Pancreas (tissue), 10 donors: Measurements from ENCODE around the gene THRAP3. TPM values are rescaled to one million over a fixed set of nuclear protein-coding genes. Genes with fewer than 3 reads are reported as not detected.
A peak's percentile ranks its signal among the peaks of the same experiment; 100 is the strongest.

Experiments
- ATAC-seq, 4 donors: fragments of 200-7000 bp; cut with Tn5 transposase; one replicate each; pipeline versions ENCODE4 v1.8.0 to v1.9.1; 2020; ENCODE audit warnings: mild to moderate bottlenecking in 4 of 4, moderate library complexity in 4 of 4
- DNase-seq, 6 donors: peaks; one replicate each; pipeline ENCODE4 v3.0.0-alpha.2; 2020
- FAIRE-seq: peaks from 2 replicates; lab custom pipeline; 2012; peaks lifted over from hg19 to GRCh38; lab: Jason Lieb, UNC
- H3K27ac ChIP-seq, 4 donors: fragments of 200-600 bp; sonication (generic); 1 replicate in 3 of 4; 2 replicates in 1 of 4; pipeline versions ENCODE4 v1.5.0 to v1.8.0; 2020
- H3K27me3 ChIP-seq, 4 donors: fragments of 200-600 bp; one replicate each; pipeline ENCODE4 v1.8.0; 2021
- H3K36me3 ChIP-seq, 3 donors: fragments of 200-600 bp; sonication (generic) in 1 of 3; one replicate each; pipeline versions ENCODE4 v1.5.0 to v1.8.0; 2020 to 2021
- H3K4me1 ChIP-seq, 3 donors: fragments of 200-600 bp; one replicate each; pipeline ENCODE4 v1.8.0; 2021
- H3K4me3 ChIP-seq, 4 donors: fragments of 200-600 bp; sonication (generic) in 2 of 4; one replicate each; pipeline versions ENCODE4 v1.5.0 to v1.8.0; 2020 to 2021
- H3K9me3 ChIP-seq, 4 donors: fragments of 200-600 bp; one replicate each; pipeline ENCODE4 v1.8.0; 2021
- WGBS, 2 donors: extraction: QIAGEN DNeasy Blood & Tissue Kit; methylation state at CpG; one replicate each; pipeline ENCODE4 v1.1.7; 2013; 5-methylcytosine and 5-hydroxymethylcytosine counted together
- intact Hi-C, 3 donors: fragments of 100-400 bp; cut with DNase I; formaldehyde crosslinking; loops; one replicate each; pipeline versions ENCODE4 v1.11.1 to v1.14.2; 2022
- polyA plus RNA-seq, 2 donors: library from polyadenylated mRNA; stranded (reverse); fragments of 200-250 nt; gene quantifications; one replicate each; pipeline ENCODE4 v1.2.3, GENCODE V29; 2013
- total RNA-seq, 6 donors: library from RNA; stranded (reverse); fragmentation: NEBNext Ultra II Directional in 4 of 6; extraction: Animal tissue kit (Norgen Biotek cat#: 25700) in 4 of 6; gene quantifications; one replicate each; pipeline versions ENCODE4 v1.2.1 to v1.2.4, GENCODE V29; 2021 to 2023
- TF ChIP-seq, protein P1 (sequence below), 4 donors: fragments of 200-600 bp; sonication (generic) in 3 of 4; IDR thresholded peaks; one replicate each; pipeline versions ENCODE4 v1.5.0 to v1.8.0; 2021; ENCODE audit warnings: antibody characterized with exemption in 4 of 4
- donor health status: healthy with polysubstance abuse.
- donor health status: DM: no; HTN: no; CAD: no; lungs with moderate emphysema.
- donor health status: DM: no; HTN: no; CAD: no.
- donor health status: control.
- donor health status: control.
- donor health status: Bipolar disorder and iron deficiency.
- donor health status: DM: yes; HTN: yes; CAD: no.
- donor health status: DM: no; HTN: no; CAD: no.
- donor health status: DM: no; HTN: no; CAD: no.
- donor health status: DM: yes; HTN: yes; CAD: no.

THRAP3 gene
- total and polyA plus RNA-seq, 8 donors, result 17.0 to 54.7 (median 29.9) TPM

DNA sequence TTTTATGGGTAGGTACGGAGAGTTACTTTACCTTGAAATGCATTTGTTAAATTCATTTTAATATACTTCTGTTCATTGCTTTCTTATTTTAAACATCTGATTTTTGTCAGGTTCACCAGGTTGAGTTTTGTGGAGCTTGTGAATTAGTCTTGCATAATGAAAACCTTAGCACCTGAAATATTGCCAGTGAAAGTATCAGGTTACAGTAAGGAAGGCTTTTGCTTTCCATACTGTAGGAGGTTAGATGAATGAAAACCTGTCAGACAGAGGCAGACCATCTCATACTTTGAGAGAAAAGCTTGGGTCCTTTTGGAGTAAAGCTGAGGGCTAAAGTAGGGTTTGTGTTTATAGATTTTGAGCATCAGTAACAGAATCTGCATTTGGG, 34.7 kb downstream of the THRAP3 start:
- DNase-seq, result no peak
- Histone ChIP-seq H3K36me3 (no peaks in the 10 kb centered on the region), H3K4me3 (no peak overlapping the region), H3K27ac (peak overlapping the region; percentile 52 to 89 (median 75)), H3K4me1 (peaks cover 14 to 30% (median 28%) of the 10 kb centered on the region in 3 donors), H3K27me3 (no peaks in the 10 kb centered on the region), H3K9me3 (no peaks in the 10 kb centered on the region)
- FAIRE-seq, result no peak
- intact Hi-C loops, result no loop called here
- TF ChIP-seq, protein P1, sequence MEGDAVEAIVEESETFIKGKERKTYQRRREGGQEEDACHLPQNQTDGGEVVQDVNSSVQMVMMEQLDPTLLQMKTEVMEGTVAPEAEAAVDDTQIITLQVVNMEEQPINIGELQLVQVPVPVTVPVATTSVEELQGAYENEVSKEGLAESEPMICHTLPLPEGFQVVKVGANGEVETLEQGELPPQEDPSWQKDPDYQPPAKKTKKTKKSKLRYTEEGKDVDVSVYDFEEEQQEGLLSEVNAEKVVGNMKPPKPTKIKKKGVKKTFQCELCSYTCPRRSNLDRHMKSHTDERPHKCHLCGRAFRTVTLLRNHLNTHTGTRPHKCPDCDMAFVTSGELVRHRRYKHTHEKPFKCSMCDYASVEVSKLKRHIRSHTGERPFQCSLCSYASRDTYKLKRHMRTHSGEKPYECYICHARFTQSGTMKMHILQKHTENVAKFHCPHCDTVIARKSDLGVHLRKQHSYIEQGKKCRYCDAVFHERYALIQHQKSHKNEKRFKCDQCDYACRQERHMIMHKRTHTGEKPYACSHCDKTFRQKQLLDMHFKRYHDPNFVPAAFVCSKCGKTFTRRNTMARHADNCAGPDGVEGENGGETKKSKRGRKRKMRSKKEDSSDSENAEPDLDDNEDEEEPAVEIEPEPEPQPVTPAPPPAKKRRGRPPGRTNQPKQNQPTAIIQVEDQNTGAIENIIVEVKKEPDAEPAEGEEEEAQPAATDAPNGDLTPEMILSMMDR (IDR thresholded peaks at IDR 0.05), result no peak
- ATAC-seq, result peak; percentile 69 to 83 (median 82)
- 11 to 30% methylated on average over 1 of the region's 1 CpG for WGBS, 2 donors

DNA sequence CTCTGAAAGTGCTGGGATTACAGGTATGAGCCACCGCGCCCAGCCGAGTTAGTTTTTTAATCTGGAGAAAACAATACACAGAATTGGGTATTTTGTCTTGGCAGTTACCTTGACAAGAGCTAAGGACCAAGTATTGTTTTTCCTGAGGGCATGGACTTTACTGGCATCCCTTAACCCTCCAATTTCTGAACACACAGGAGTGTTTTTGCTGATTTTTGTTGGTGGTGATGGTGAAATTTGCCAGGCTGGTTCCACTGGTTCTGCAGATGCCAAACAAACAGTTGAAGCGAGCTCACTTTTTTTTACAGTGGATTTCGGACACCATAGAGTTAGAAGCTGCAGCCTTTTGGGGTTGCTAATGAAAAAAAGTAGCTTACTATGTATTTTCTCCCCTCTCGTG, 44.7 kb downstream of the THRAP3 start:
- intact Hi-C loops, result no loop called here
- FAIRE-seq, result no peak

DNA sequence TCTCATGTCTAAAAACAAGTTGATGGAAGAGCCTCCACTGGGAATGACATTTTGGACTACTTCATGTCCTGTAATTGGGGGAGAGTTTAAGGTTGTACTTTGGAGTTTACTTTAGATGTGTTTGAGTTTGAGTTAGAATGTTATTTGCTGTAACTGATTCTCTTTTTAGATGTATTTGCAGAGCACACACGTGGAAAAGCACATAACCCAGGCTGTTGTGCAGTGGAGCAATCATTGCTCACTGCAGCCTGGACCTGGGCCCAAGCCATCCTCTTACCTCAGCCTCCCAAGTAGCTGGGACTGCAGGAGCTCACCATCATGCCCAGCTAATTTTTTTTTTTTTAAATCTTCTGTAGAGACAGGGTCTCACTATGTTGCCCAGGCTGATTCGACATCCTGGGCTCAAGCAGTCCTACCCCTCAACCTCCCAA, 45.2 kb downstream of the THRAP3 start:
- no peak for FAIRE-seq
- intact Hi-C loops, result no loop called here

More for the DNA sequence above, 44.7 kb downstream of the THRAP3 start:
- Histone ChIP-seq H3K9me3 (no peaks in the 10 kb centered on the region), H3K36me3 (no peaks in the 10 kb centered on the region), H3K4me1 (peaks cover 3 to 18% (median 10%) of the 10 kb centered on the region in 3 donors), H3K4me3 (no peak overlapping the region), H3K27ac (peak overlapping the region in 1 of 4 donors; percentile 19), H3K27me3 (no peaks in the 10 kb centered on the region)
- peak; percentile 9 to 32 (median 24) for ATAC-seq
- TF ChIP-seq, protein P1 (IDR thresholded peaks at IDR 0.05), result no peak
- no peak for DNase-seq
- WGBS, 2 donors, result 39 to 42% methylated on average over 6 of the region's 6 CpGs

DNA sequence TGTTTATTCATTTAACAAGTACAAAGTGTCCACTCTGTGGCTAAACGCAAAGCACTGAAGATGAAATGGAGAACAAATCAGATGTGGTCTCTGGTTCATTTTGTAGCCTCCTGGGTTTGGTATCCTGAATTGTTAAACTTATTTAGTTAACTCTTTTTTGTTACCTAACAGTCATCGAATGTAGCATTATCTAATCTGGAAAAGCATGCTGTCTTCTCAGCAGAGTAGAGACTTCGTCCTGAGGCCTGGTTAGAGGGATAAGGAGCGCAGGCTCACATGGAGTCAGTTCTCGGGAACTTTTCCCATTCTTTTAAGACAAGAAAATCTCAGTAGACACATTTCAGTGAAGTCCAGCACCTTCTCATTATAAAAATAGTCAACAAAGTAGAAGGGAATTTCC, 48.8 kb downstream of the THRAP3 start:
- H3K27ac ChIP-seq, result no peak overlapping the region
- H3K36me3 ChIP-seq, result no peaks in the 10 kb centered on the region
- 59 to 61% methylated on average over 5 of the region's 5 CpGs for WGBS, 2 donors
- H3K4me3 ChIP-seq, result no peak overlapping the region
- H3K4me1 ChIP-seq, result peaks cover 0 to 18% (median 10%) of the 10 kb centered on the region in 3 donors
- intact Hi-C loops, result no loop called here
- TF ChIP-seq, protein P1 (IDR thresholded peaks at IDR 0.05), result no peak
- H3K27me3 ChIP-seq, result no peaks in the 10 kb centered on the region
- ATAC-seq, result no peak
- no peak for FAIRE-seq
- DNase-seq, result no peak
- H3K9me3 ChIP-seq, result no peaks in the 10 kb centered on the region

More for the DNA sequence above, 45.2 kb downstream of the THRAP3 start:
- H3K27ac ChIP-seq, result peak overlapping the region in 1 of 4 donors; percentile 19
- WGBS, 2 donors, result 37 to 39% methylated on average over 2 of the region's 2 CpGs
- peaks cover 3 to 18% (median 10%) of the 10 kb centered on the region in 3 donors for H3K4me1 ChIP-seq
- ATAC-seq (peak; percentile 85 to 94 (median 88)), DNase-seq (peak in 3 of 6 donors; percentile 48 to 51 (median 48))
- no peaks in the 10 kb centered on the region for H3K9me3 ChIP-seq
- no peaks in the 10 kb centered on the region for H3K36me3 ChIP-seq
- H3K4me3 ChIP-seq, result no peak overlapping the region
- H3K27me3 ChIP-seq, result no peaks in the 10 kb centered on the region
- TF ChIP-seq, protein P1 (IDR thresholded peaks at IDR 0.05), result no peak

DNA sequence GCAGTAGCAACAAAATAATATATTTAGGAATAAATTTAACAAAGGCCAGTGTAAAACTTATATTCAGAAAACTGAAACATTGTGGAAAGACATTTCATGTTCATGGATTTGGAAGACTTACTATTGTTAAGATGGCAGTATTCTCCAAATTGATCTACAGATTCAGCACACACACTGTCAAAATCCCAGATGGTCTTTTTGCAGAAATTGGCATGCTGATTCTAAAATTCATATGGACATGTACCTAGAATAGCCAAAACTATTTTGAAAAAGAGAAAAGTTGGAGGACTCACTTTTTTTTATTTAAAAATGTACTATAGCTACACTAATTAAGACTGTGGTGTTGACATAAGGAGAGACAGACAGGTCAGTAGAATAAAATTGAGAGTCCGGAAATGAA, 50.0 kb downstream of the THRAP3 start:
- intact Hi-C loops, result no loop called here
- no peak for FAIRE-seq
- ATAC-seq, result no peak
- WGBS, 2 donors, result 88 to 94% methylated on average over 1 of the region's 1 CpG
- H3K36me3 ChIP-seq, result no peaks in the 10 kb centered on the region
- peaks cover 7 to 16% (median 8%) of the 10 kb centered on the region in 3 donors for H3K4me1 ChIP-seq
- H3K9me3 ChIP-seq, result no peaks in the 10 kb centered on the region
- H3K4me3 ChIP-seq, result no peak overlapping the region
- H3K27me3 ChIP-seq, result no peaks in the 10 kb centered on the region
- no peak for DNase-seq
- TF ChIP-seq, protein P1 (IDR thresholded peaks at IDR 0.05), result no peak
- H3K27ac ChIP-seq, result no peak overlapping the region
